ENCODE results near the gene SEMA6B. TPM values are rescaled to one million over a fixed set of nuclear protein-coding genes. Genes with fewer than 3 reads are reported as not detected.

Gene SEMA6B
- total RNA-seq, 1 donor from 2014 or later = 6.9 TPM

GRCh38 chr19:4494691-4495064 lies 64.8 kb downstream of the SEMA6B start:
- no peak for DNase-seq (ENCODE audit: low spot score in 2 of 2, unreplicated experiment in 2 of 2)
- peaks cover 12% of the 10 kb centered on the region for H3K36me3 Mint-ChIP-seq
- TF ChIP-seq CTCF (IDR thresholded peaks at IDR 0.05; ENCODE audit: unreplicated experiment) = no peak
- H3K4me1 Mint-ChIP-seq = no peaks in the 10 kb centered on the region
- no peak overlapping the region for H3K27ac Mint-ChIP-seq
- H3K4me3 Mint-ChIP-seq = no peak overlapping the region
- H3K27me3 Mint-ChIP-seq (ENCODE audit: low read depth) = no peaks in the 10 kb centered on the region
- no peaks in the 10 kb centered on the region for H3K9me3 Mint-ChIP-seq

DNA sequence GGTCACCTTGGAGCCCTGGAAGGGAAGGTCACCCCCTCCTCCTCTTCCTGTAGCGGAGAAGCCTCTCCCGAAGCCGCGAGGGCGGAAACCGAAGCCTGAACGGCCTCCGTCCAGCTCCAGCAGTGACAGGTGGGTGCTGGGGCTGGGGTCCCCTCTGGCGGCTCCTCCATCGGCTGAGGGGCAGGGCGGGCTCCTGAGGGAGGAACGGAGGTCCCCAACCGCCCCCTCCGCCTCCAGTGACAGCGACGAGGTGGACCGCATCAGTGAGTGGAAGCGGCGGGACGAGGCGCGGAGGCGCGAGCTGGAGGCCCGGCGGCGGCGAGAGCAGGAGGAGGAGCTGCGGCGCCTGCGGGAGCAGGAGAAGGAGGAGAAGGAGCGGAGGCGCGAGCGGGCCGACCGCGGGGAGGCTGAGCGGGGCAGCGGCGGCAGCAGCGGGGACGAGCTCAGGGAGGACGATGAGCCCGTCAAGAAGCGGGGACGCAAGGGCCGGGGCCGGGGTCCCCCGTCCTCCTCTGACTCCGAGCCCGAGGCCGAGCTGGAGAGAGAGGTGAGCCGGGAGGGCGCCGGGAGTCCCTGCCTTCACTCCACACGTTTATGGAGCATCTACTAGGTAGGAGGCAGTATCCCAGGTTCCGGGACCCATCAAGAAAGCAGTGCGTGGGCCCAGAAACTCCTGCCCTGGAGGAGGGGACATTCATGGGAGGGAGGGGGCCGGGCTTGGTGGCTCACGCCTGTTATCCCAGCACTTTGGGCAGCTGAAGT lies 65.4 kb downstream of the SEMA6B start:
- Mint-ChIP-seq H3K4me3 (no peak overlapping the region), H3K9me3 (no peaks in the 10 kb centered on the region)

DNA sequence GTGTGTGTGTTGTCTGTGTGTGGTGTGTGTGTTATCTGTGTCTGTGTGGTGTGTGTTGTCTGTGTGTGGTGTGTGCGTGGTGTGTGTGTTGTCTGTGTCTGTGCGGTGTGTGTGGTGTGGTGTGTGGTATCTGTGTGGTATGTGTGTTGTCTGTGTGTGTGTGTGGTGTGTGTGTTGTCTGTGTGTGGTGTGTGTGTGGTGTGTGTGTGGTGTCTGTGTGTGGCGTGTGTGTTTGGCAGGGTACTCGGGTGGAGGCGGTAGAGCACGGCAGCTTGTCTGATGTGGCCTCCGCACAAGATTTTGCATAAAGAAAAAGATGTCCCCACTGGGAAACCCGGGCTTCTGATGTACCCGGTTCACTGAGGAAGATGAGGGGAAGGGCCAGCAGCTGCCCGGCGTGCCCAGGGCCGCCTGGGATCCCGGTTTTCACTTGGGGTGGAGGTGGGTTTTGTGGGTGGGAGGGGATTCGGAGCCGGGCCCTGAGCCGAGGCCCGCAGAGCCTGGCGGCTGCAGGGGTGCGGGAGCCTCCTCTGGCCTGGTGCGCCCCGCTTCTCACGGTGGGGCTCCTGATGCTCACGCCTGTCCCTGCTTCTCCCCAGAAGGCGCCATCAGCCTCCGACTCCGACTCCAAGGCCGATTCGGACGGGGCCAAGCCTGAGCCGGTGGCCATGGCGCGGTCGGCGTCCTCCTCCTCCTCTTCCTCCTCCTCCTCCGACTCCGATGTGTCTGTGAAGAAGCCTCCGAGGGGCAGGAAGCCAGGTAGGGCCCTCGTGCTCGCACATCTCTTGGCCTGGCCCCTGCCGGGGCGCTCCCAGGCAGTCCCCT lies 66.2 kb downstream of the SEMA6B start:
- Mint-ChIP-seq H3K9me3 (no peaks in the 10 kb centered on the region), H3K27ac (no peak overlapping the region), H3K4me3 (no peak overlapping the region), H3K4me1 (no peaks in the 10 kb centered on the region), H3K36me3 (peaks cover 13% of the 10 kb centered on the region), H3K27me3 (ENCODE audit: low read depth) (no peaks in the 10 kb centered on the region)
- DNase-seq (ENCODE audit: low spot score in 2 of 2, unreplicated experiment in 2 of 2) = no peak
- no peak for TF ChIP-seq CTCF (IDR thresholded peaks at IDR 0.05; ENCODE audit: unreplicated experiment)

More for the DNA sequence above, 65.4 kb downstream of the SEMA6B start:
- peaks cover 13% of the 10 kb centered on the region for H3K36me3 Mint-ChIP-seq
- no peak for DNase-seq (ENCODE audit: low spot score in 2 of 2, unreplicated experiment in 2 of 2)
- no peaks in the 10 kb centered on the region for H3K27me3 Mint-ChIP-seq (ENCODE audit: low read depth)
- no peaks in the 10 kb centered on the region for H3K4me1 Mint-ChIP-seq
- no peak overlapping the region for H3K27ac Mint-ChIP-seq
- no peak for TF ChIP-seq CTCF (IDR thresholded peaks at IDR 0.05; ENCODE audit: unreplicated experiment)

Other genes with a start within 250 kb of the SEMA6B start
- 74.0 to 79.4 TPM (median 75.3 TPM) in 3 replicates for gene STAP2, start 220.9 kb downstream of the SEMA6B start, total RNA-seq
- gene MPND, start 216.1 kb downstream of the SEMA6B start, total RNA-seq = 34.6 to 42.4 TPM (median 42.2 TPM) in 3 replicates
- gene SH3GL1, start 159.1 kb downstream of the SEMA6B start, total RNA-seq = 89.9 to 91.7 TPM (median 90.1 TPM) in 3 replicates
- gene CHAF1A, start 157.0 kb downstream of the SEMA6B start, total RNA-seq = 30.9 to 35.1 TPM (median 33.1 TPM) in 3 replicates
- gene UBXN6, start 101.9 kb downstream of the SEMA6B start, total RNA-seq = 67.7 to 71.0 TPM (median 69.9 TPM) in 3 replicates
- 87.6 to 91.3 TPM (median 88.9 TPM) in 3 replicates for gene HDGFL2, start 87.4 kb downstream of the SEMA6B start, total RNA-seq
- 0.25 to 0.29 TPM (median 0.29 TPM) in 3 replicates for gene PLIN4, start 41.2 kb downstream of the SEMA6B start, total RNA-seq
- 0.27 to 0.45 TPM (median 0.38 TPM) in 3 replicates for gene PLIN5, start 24.5 kb downstream of the SEMA6B start, total RNA-seq
- gene LRG1, start 19.6 kb downstream of the SEMA6B start, total RNA-seq = 0.16 TPM in 3 replicates
- 7.4 to 8.2 TPM (median 7.7 TPM) in 3 replicates for gene TNFAIP8L1, start 79.8 kb upstream of the SEMA6B start, total RNA-seq
- gene MYDGF, start 110.7 kb upstream of the SEMA6B start, total RNA-seq = 50.8 to 53.1 TPM (median 51.2 TPM) in 3 replicates
- 36.8 to 37.1 TPM (median 36.9 TPM) in 3 replicates for gene DPP9, start 164.2 kb upstream of the SEMA6B start, total RNA-seq
- gene FEM1A, start 232.1 kb upstream of the SEMA6B start, total RNA-seq = 11.0 to 11.5 TPM (median 11.5 TPM) in 3 replicates